ENCODE data around the gene GPR39.

The GPR39 gene

GRCh38 chr2:132642415-132642814 is 225.8 kb downstream of the GPR39 start:
- no peak for DNase-seq (ENCODE audit: low spot score)

- no peak for DNase-seq (ENCODE audit: low spot score)
Observed at GRCh38 chr2:132645176-132645575, 228.6 kb downstream of the GPR39 start.

GRCh38 chr2:132645722-132646539 is 229.3 kb downstream of the GPR39 start:
- DNase-seq (ENCODE audit: low spot score): no peak

GRCh38 chr2:132646540-132647108 is 230.0 kb downstream of the GPR39 start:
- DNase-seq (ENCODE audit: low spot score): no peak

GRCh38 chr2:132651115-132652045 is 234.8 kb downstream of the GPR39 start:
- DNase-seq (ENCODE audit: low spot score): peak; percentile 36

GRCh38 chr2:132652474-132652873 is 235.9 kb downstream of the GPR39 start:
- DNase-seq (ENCODE audit: low spot score): no peak

- no peak for DNase-seq (ENCODE audit: low spot score)
Observed at GRCh38 chr2:132654335-132654734, 237.7 kb downstream of the GPR39 start.

- no peak for DNase-seq (ENCODE audit: low spot score)
Observed at GRCh38 chr2:132654968-132655367, 238.4 kb downstream of the GPR39 start.

- DNase-seq (ENCODE audit: low spot score): no peak
Observed at GRCh38 chr2:132656266-132656975, 239.8 kb downstream of the GPR39 start.

GRCh38 chr2:132659331-132659730 is 242.7 kb downstream of the GPR39 start:
- no peak for DNase-seq (ENCODE audit: low spot score)

GRCh38 chr2:132662732-132663131 is 246.1 kb downstream of the GPR39 start:
- no peak for DNase-seq (ENCODE audit: low spot score)

- no peak for DNase-seq (ENCODE audit: low spot score)
Observed at GRCh38 chr2:132664096-132664495, 247.5 kb downstream of the GPR39 start.

- DNase-seq (ENCODE audit: low spot score): no peak
Observed at GRCh38 chr2:132665401-132666140, 249.0 kb downstream of the GPR39 start.

GRCh38 chr2:132667706-132668105 is 251.1 kb downstream of the GPR39 start:
- no peak for DNase-seq (ENCODE audit: low spot score)

- no peak for DNase-seq (ENCODE audit: low spot score)
Observed at GRCh38 chr2:132668189-132668823, 251.7 kb downstream of the GPR39 start.

- DNase-seq (ENCODE audit: low spot score): no peak
Observed at GRCh38 chr2:132668987-132669907, 252.6 kb downstream of the GPR39 start.

GRCh38 chr2:132669908-132670495 is 253.4 kb downstream of the GPR39 start, which contains the start of gene LYPD1:
LYPD1 (minus strand) TSS chr2:132670205; CDS start chr2:132669932, 273 bp downstream.
- no peak for DNase-seq (ENCODE audit: low spot score)

- DNase-seq (ENCODE audit: low spot score): no peak
Observed at GRCh38 chr2:132670496-132671150, 254.0 kb downstream of the GPR39 start.
